Activated naive CD4-positive, alpha-beta T cell treated with anti-CD3 and anti-CD28 coated beads, Interleukin-2, amount 10 ng/mL, durations not matched to agents 7 days and 5 days (primary cell): Measurements from ENCODE around the gene SEMA3G.
A peak's percentile ranks its signal among the peaks of the same experiment; 100 is the strongest.

Experiments
- CTCF ChIA-PET: fragments of 350-600 bp; sonication (Branson Sonifier 250); formaldehyde crosslinking; loops from one replicate; lab custom pipeline; 2021; ENCODE audit warnings: antibody characterized with exemption; lab: Charles Lee
- DNase-seq: peaks from one replicate; pipeline ENCODE4 v3.0.0-alpha.2; 2020
- H3K27ac Mint-ChIP-seq: one replicate; pipeline ENCODE4 v1.8.0; 2021; ENCODE audit warnings: mild to moderate bottlenecking, moderate library complexity, mixed read lengths
- H3K27me3 Mint-ChIP-seq: one replicate; pipeline ENCODE4 v1.8.0; 2021; ENCODE audit warnings: mild to moderate bottlenecking, mixed read lengths
- H3K36me3 Mint-ChIP-seq: one replicate; pipeline ENCODE4 v1.8.0; 2021; ENCODE audit warnings: mixed read lengths
- H3K4me1 Mint-ChIP-seq: one replicate; pipeline ENCODE4 v1.8.0; 2021; ENCODE audit warnings: mixed read lengths
- H3K4me3 Mint-ChIP-seq: one replicate; pipeline ENCODE4 v1.8.0; 2021; ENCODE audit warnings: mild to moderate bottlenecking, moderate library complexity, mixed read lengths
- H3K9me3 Mint-ChIP-seq: one replicate; pipeline ENCODE4 v1.8.0; 2021; ENCODE audit warnings: mixed read lengths

The SEMA3G gene

DNA sequence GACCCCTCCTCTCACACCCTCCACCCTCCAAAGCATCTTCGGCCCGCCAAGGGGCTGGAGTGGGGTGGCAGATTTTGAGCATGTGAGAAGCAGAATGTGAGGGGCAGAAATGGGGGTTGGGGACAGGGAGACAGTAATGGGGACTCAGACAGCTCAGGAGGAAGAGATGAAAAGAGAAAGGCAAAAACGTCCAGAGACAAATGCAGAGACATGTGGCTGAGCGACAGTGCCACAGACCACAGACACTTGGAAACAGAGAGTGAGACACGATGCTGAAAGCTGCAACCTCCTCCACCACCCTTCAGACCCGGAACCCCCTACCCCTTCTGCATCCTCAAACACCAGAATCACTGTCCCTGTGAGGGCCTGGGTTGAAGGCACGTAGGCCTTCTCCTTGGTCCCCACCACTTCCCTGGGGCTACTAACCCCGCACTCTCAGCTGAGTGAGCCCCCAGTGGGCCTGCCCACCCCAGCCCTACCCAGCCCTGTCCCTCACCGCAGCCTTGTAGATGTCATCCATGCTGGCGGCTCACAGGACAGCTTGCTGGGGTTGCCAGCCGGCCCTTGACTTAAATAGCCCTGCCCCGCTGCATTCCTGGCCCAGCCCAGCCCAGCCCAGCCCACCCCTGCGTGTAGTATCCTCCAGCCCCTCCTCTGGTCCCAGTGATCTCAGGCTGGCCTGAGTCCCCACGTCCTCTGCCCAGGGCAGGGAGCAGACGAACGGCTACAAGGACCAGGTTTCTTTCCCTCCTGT is 8.8 kb upstream of the SEMA3G start, which contains the start of gene TNNC1:
Gene TNNC1, minus strand, starts transcription at position 546 of the 754 bp plus-strand sequence. Its CDS starts 26 bp downstream, at position 520.
- CTCF ChIA-PET = interaction anchor here (1.4 to 1.9 kb wide), 2 partner anchors 9 to 41 kb away, joined by 5 to 6 read pairs; partner anchors contain the start of gene SEMA3G
- no peaks in the 10 kb centered on the region for H3K9me3 Mint-ChIP-seq
- DNase-seq = no peak
- peak within 1 kb of the TSS; percentile 91 for H3K27ac Mint-ChIP-seq
- peaks cover 42% of the 10 kb centered on the region for H3K4me1 Mint-ChIP-seq
- H3K27me3 Mint-ChIP-seq = no peaks in the 10 kb centered on the region
- peaks cover 19% of the 10 kb centered on the region for H3K36me3 Mint-ChIP-seq
- peak within 1 kb of the TSS; percentile 85 for H3K4me3 Mint-ChIP-seq

GRCh38 chr3:52452570-52453221 is 7.8 kb upstream of the SEMA3G start:
- no peak overlapping the region for H3K27ac Mint-ChIP-seq
- H3K9me3 Mint-ChIP-seq = no peaks in the 10 kb centered on the region
- H3K36me3 Mint-ChIP-seq = peaks cover 10% of the 10 kb centered on the region
- DNase-seq = no peak
- CTCF ChIA-PET = interaction anchor here (0.7 to 1.9 kb wide), 3 partner anchors 8 to 222 kb away, joined by 3 to 6 read pairs (median 5); partner anchors contain the start of gene SEMA3G
- H3K27me3 Mint-ChIP-seq = no peaks in the 10 kb centered on the region
- H3K4me3 Mint-ChIP-seq = no peak overlapping the region
- peaks cover 35% of the 10 kb centered on the region for H3K4me1 Mint-ChIP-seq

GRCh38 chr3:52452126-52452525 is 7.2 kb upstream of the SEMA3G start:
- H3K4me3 Mint-ChIP-seq = no peak overlapping the region
- peaks cover 5% of the 10 kb centered on the region for H3K36me3 Mint-ChIP-seq
- peaks cover 31% of the 10 kb centered on the region for H3K4me1 Mint-ChIP-seq
- CTCF ChIA-PET = no interaction called here
- H3K27ac Mint-ChIP-seq = no peak overlapping the region
- H3K27me3 Mint-ChIP-seq = no peaks in the 10 kb centered on the region
- no peaks in the 10 kb centered on the region for H3K9me3 Mint-ChIP-seq
- no peak for DNase-seq

DNA sequence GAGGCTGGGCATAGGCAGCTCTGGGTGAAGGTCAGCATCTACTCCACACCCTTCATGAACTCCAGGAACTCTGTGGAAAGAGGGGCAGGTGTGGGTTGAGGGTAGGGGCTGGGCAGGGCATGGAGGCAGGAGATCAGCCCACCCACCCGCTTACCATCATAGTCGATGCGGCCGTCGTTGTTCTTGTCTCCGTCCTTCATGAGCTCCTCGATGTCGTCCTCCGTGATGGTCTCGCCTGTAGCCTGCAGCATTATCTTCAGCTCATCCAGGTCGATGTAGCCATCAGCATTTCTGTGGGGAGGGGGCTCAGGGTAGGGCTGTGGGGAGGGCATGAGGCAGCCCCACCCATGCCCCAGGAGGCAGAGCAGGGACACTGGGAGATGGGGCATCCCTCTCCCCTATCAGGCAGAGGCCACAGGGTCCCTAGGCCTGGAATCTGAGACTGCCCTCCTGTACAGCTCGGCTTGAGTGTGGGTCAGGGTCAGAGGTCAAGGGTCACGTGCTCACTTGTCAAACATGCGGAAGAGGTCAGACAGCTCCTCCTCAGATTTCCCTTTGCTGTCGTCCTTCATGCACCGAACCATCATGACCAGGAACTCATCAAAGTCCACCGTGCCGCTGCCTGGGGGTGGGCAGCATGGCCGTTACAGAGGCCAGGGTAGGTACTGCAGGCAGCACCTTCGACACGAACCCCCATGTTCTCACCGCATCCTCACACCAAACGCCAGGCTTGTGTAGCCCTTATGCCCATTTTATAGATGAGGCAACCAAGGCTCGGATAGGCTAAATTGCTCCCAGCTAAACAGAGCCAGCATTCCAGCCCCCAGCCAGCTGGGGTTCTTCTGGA is 6.6 kb upstream of the SEMA3G start:
- H3K27me3 Mint-ChIP-seq = no peaks in the 10 kb centered on the region
- no peak overlapping the region for H3K4me3 Mint-ChIP-seq
- no peak for DNase-seq
- CTCF ChIA-PET = no interaction called here
- H3K27ac Mint-ChIP-seq = no peak overlapping the region
- peaks cover 3% of the 10 kb centered on the region for H3K36me3 Mint-ChIP-seq
- H3K4me1 Mint-ChIP-seq = peaks cover 27% of the 10 kb centered on the region
- H3K9me3 Mint-ChIP-seq = no peaks in the 10 kb centered on the region

DNA sequence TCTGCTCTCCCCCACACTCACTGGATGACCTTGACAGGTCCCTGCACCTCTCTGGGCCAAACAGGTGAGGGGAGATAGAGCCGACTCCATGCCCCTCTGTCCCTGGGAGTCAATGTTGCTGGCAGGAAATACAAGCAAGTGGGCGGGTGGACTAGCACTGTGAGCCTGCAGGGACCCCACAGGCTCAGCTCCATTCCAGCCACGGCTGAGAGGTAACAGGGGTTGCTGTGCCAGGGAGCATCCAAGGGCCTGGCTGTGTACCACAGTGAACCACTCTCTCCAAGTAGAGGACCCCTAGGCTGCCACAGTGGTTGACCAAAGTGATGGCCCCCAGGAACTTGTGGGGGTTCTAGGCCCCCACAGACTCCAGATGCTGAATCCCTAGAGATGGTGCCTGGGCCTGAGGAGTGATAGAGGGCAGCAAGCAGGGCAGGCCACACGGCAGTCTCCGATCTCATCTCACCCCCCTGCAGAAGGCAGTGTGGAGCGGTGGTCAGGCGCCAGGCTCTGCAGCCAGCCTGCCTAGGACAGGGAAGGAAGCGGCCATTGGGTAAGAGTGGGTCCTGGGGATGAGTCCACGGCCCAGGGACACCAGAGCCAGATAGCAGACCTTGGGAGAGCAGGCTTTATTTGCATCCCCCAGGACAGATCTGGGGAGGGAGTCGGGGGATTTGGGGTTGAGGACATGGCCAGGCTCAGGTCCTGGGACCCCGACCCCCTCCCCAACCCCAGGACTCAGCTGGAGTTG is 5.8 kb upstream of the SEMA3G start:
- CTCF ChIA-PET = interaction anchor here (6.6 kb wide), 1 partner anchor 23 kb away, joined by 69 read pairs; no protein-coding TSS in a partner anchor
- peaks cover 22% of the 10 kb centered on the region for H3K4me1 Mint-ChIP-seq

DNA sequence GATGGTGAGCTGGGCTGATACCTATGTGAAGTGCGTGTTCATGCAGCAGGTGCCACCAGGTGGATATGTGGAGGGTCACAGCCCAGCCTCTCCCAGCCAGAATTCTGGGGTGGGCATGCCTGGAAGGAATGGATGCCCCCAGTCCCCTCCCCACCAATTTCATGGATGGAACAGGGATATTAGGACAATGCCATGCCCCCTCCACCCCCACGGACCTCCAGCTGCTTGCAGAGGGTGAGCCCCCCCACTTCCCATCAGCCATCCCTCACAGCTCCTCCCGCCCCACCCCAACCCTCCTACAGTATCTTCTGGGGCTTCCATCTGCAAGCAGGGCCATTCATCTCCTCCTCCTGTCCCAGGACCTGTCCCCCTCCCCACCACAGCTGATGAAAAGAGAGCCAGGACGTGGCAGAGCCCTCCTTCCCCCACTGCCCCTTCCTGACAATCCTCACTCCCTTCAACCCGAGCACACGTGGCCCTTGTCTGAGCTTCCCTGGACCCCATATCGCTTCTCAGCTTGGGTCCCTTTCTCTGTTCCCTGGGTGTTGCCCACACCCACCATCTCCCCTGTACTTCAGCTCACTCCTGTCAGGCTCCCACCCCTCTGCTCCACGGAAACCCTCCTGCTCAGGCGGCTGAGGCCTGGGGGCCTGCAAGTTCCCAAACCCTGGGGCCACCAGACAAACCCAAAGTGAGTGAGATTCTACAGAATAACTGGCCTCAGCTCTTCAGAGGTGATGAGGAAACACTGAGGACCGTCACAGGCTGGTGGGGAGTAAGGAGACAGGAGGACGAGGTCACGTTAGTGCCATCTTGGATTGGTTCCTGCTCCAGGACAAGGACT is 2.8 kb upstream of the SEMA3G start:
- Mint-ChIP-seq H3K36me3 (no peaks in the 10 kb centered on the region), H3K4me1 (peaks cover 13% of the 10 kb centered on the region), H3K4me3 (no peak overlapping the region), H3K9me3 (no peaks in the 10 kb centered on the region), H3K27ac (no peak overlapping the region), H3K27me3 (peaks cover 8% of the 10 kb centered on the region)
- DNase-seq = no peak
- CTCF ChIA-PET = interaction anchor here (0.7 to 6.6 kb wide), 17 partner anchors 9 to 228 kb away, joined by 3 to 69 read pairs (median 5); partner anchors contain the start of gene NISCH

More for the DNA sequence above, 5.8 kb upstream of the SEMA3G start:
- Mint-ChIP-seq H3K36me3 (no peaks in the 10 kb centered on the region), H3K9me3 (no peaks in the 10 kb centered on the region), H3K27ac (no peak overlapping the region), H3K4me3 (no peak overlapping the region), H3K27me3 (no peaks in the 10 kb centered on the region)
- DNase-seq = no peak

DNA sequence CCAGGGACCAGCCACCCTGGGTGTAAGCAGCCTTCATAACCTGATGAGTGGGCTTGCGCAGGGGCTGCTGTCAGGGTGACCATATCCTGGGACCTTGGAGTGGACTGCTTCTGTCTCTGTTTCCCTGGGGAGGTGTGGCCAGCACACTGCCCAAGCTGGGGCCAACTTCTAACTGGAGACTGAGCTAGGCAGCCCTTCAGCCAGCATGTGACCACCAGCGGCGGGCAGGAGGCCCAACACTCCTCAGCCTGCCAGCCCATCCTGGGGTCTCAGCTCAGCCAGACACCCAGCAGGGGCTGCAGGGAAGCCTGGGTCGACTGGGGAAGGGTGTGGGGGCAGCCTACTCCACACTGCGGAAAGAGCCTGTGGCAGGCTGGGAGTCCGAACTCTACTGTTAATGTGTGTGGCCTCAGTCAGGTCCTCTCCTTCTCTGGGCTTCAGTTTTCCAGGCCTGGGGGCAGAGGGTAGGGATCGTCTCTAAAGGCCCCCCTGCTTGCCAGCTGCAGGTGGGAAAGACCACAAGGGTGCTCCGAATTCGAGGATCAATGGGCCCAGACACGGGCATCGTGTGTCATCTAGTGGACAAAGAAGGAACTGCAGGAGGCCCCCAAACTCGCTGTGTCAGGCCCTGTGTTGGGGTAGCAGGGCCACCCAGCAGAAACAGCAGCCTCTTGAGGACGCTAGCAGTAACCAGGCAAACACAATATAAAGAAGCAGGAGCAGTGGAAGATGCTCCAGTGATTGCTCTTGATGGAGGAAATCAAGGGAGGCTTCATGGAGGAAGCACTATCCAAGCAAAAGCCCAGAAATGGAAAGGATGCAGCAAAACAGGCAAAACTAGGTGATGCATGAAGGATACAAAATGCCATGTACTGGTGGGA is 2.0 kb upstream of the SEMA3G start:
- H3K27ac Mint-ChIP-seq = peak overlapping the region; percentile 3
- H3K4me3 Mint-ChIP-seq = no peak overlapping the region
- peaks cover 8% of the 10 kb centered on the region for H3K27me3 Mint-ChIP-seq
- H3K4me1 Mint-ChIP-seq = peaks cover 13% of the 10 kb centered on the region
- no peaks in the 10 kb centered on the region for H3K36me3 Mint-ChIP-seq
- peak; percentile 82 for DNase-seq
- no peaks in the 10 kb centered on the region for H3K9me3 Mint-ChIP-seq
- CTCF ChIA-PET = interaction anchor here (0.9 to 6.6 kb wide), 21 partner anchors 10 to 245 kb away, joined by 3 to 69 read pairs (median 6); partner anchors contain the start of gene NISCH

DNA sequence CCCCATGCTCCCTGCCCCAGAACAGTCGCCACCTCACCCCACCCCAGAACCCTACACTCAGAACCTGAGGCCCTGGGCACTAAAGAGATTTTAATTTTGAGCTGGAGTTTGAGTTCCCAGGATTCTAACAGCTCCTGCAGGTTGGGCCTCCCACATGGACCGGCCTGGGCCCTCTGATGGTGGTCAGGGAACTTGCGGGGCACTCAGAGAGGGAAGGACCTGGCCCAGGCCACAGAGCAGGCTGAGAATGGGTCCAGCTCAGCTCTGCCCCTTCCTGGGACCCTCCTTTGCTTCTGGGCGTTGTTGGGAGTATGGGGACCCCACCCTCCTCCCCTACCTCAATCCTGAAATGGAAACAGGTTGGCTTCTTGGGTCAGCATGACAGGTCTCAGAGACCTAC is 1.1 kb upstream of the SEMA3G start:
- Mint-ChIP-seq H3K9me3 (no peaks in the 10 kb centered on the region), H3K27me3 (peaks cover 8% of the 10 kb centered on the region), H3K4me1 (peaks cover 13% of the 10 kb centered on the region), H3K36me3 (no peaks in the 10 kb centered on the region), H3K27ac (no peak overlapping the region), H3K4me3 (no peak overlapping the region)
- DNase-seq = no peak
- CTCF ChIA-PET = interaction anchor here (0.9 to 6.6 kb wide), 18 partner anchors 8 to 389 kb away, joined by 3 to 69 read pairs (median 6); partner anchors contain the start of genes NISCH and TNNC1

DNA sequence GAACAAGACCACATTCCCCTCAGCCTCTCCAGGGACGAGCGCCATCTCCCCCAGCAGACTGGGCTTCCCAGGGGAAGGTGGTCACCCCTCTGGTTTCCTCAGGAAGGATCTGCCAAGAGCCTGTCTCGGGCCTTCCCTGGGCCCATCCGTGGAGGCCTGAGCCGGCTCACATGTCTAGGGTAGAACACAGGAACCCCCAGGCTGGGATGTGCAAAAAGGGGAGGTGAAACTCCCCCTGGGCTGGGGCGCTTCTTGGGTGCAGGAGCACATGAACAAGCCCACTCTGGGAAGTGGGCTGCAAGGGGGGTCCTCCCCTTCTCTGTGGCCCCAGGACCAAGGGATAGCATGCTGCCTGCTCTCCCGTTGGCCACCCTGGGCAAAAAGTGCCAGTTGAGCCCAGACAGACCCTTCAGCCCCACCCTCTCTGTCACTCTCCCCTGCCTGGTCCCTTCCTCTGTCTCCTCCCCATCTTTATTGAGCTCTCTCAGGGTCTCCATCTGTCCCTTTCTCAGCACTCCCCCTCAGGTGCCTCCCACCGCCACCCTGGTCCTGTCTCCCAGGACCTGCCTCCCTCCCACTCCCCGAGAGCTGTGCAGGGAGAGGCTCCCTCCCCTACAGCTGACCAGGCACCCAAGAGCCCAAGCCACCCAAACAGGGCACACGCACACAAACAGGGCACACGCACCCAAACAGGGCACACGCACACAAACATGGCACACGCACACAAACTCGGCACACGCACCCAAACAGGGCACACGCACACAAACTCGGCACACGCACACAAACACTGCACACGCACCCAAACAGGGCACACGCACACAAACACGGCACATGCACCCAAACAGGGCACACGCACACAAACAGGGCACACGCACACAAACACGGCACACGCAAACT is 864 bp downstream of the SEMA3G start:
- Mint-ChIP-seq H3K9me3 (no peaks in the 10 kb centered on the region), H3K27ac (no peak overlapping the region), H3K4me3 (no peak overlapping the region), H3K4me1 (peaks cover 13% of the 10 kb centered on the region), H3K27me3 (peaks cover 13% of the 10 kb centered on the region), H3K36me3 (no peaks in the 10 kb centered on the region)
- no peak for DNase-seq
- CTCF ChIA-PET = interaction anchor here (0.9 to 6.6 kb wide), 5 partner anchors 10 to 219 kb away, joined by 3 to 69 read pairs (median 5); partner anchors contain the start of genes TLR9 and TNNC1

DNA sequence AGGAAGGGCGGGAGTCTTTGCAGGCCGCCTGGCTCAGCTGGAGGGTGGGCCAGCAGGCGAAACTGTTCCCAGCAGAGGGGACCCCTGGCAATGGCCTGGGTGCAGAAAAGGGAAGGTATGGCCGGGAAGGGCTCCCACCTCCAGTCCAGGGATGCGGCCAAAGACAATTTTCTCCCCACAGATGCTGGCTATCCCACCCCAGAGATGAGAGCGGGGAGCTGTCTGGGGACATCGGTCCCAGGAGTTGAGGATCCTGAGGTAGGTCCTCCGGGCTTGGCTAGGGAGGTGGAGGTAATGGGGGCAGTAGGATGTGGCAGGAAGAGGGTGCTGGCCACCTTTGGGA is 1.7 kb downstream of the SEMA3G start:
- peaks cover 13% of the 10 kb centered on the region for H3K4me1 Mint-ChIP-seq
- no peak overlapping the region for H3K4me3 Mint-ChIP-seq
- H3K36me3 Mint-ChIP-seq = no peaks in the 10 kb centered on the region
- DNase-seq = no peak
- no peak overlapping the region for H3K27ac Mint-ChIP-seq
- CTCF ChIA-PET = interaction anchor here (0.6 to 3.4 kb wide), 4 partner anchors 10 to 190 kb away, joined by 3 to 11 read pairs (median 3); no protein-coding TSS in a partner anchor
- H3K9me3 Mint-ChIP-seq = no peaks in the 10 kb centered on the region
- peaks cover 13% of the 10 kb centered on the region for H3K27me3 Mint-ChIP-seq
